ENCODE measurements around the gene BCL3.

Gene BCL3

DNA sequence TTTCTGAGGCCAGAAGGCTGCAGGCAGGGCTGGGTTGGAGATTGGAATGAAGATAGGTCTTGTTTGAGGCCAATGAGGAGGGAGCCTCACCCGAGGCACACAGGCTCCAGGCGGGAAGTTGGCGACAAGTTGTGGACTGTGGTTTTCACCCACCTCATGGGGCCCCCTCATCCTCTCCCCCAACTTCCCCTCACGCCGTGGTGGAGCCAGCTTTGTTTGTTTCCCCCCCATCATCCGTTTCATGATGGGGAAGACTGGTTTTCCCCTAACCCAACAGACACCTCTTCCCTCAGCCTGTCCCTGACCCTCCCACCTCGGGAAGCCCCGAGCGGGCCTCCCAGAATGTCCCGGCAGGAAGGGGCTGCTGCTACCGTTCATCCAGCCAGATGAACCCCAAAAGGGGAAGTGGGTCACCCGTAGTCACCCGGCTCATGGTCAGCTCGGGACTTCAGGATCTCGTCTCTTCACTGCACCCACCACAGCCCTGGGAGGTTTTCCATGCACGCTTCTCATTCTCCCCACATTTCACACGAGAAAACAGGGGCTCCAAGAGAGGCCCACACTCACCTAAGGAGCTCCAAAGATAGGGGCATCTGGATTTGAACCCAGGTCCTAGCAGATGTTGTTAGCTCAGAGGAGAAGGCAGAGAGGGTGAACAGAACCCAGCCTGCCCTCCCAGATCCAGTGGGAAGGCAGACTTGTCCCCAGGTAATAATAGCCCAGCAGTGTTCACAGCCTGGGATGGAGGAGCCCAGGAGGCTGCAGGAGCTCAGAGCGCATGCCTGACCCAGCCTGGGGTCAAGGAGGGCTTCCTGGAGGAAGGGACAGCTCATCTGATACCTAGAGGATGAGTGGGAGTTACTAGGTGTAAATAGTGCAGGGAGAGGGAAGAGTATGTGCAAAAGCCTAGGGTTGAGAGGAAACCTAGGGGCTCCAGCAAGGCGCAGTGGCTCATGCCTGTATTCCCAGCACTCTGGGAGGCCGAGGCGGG, 26.1 kb upstream of the BCL3 start:
- DNase-seq: no peak

DNA sequence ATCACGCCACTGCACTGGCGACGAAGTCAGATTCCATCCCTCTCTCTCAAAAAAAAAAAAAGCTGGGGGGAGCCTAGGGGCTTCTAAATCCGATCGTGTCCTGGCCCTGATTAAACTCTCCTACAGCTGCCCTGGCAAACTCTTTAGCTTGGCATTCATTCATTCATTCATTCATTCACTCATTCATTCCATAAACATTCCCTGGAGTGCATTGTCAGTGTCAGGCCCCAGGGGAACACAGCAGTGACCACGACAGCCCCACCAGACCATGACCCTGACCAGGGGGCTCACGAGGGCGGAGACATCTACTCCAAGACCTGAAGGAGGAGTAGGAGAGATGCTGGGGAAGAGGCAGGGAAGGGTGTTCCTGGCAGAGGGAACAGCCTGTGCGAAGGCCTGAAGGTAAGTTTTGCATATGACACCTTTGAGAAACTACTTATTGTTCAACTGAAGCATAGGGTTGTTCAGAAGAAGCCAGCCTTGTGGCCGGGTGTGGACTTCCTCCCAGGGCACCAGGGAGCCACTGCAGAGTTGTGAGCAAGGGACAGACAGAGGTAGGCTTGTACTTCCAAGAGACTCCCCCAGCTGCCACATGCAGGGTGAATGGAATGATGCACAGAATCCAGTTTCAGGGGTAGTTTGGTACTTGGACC, 25.1 kb upstream of the BCL3 start:
- no peak for DNase-seq

GRCh38 chr19:44723952-44724319, 24.6 kb upstream of the BCL3 start:
- peak; percentile 34 for DNase-seq

- DNase-seq: no peak
These were observed 23.3 kb upstream of the BCL3 start for GRCh38 chr19:44725251-44725650.

DNA sequence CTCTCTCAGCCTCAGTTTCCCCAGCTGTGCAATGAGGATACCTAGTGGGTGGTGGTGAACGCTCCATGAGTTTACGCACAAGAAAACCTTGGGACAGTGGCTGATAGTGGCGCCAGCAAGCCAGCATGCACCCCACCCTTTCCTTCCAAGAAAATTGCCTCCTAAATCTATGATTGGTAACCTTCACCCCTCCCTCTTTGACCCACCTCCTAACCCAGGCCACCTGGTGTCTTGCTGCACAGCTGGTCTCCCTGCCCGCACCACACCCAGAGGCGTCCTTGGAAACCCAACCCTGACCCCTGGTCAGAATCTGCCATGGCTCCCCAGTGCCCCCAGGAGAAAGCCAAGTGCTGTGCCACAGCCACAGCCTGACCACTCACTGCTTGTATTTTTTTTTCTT, 22.8 kb upstream of the BCL3 start:
- no peak for DNase-seq

DNA sequence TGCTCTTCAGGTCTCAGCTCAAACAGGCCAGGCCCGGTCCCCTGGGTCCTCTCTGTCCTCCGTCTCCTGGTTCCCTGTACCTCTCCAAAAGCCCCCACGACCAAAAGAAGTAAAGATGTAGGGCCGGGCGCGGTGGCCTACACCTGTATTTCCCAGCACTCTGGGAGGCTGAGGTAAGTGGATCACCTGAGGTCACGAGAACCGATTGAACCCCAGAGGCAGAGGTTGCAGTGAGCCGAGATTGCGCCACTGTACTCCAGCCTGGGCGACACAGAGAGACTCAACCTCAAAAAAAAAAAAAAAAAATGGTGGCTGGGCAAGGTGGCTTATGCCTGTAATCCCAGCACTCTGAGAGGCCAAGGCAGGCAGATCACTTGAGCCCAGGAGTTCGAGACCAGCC, 22.0 kb upstream of the BCL3 start:
- DNase-seq: no peak

DNA sequence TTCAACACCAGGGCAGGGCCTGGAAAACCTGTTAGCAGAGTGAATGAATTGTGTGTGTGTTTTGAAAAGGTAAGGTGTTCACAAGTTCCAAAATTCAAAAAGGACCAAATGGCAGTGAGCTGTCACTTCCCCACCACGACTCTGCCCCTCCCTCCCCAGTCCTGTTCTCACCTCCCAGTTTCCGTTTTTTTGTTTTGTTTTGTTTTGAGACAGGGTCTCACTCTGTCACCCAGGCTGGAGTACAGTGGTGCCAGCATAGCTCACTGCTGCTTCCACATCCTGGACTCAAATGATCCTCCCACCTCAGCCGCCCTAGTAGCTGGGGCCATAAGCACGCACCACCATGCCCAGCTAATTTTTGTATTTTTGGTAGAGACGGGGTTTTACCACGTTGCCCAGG, 20.3 kb upstream of the BCL3 start:
- DNase-seq: no peak

DNA sequence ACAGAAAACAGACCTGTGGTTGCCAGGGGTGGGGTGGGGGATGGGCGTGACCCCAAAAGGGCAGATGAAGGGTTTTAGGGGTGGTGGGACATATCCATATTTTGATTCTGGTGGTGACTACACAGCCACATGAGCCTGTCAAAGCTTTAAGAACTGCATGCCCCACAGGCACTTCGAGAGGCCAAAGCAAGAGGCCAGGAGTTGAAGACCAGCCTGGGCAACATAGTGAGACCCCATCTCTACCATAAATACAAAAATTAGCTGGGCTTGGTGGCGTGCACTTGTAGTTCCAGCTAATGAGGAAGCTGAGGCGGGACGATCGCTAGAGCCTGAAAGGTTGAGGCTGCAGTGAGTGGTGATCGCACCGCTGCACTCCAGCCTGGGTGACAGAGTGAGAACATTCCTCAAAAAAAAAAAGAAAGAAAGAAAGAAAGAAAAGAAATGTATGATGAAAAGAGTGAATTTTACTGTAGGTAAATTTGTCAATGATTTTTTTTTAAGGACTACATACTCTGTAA, 18.9 kb upstream of the BCL3 start:
- no peak for DNase-seq

DNA sequence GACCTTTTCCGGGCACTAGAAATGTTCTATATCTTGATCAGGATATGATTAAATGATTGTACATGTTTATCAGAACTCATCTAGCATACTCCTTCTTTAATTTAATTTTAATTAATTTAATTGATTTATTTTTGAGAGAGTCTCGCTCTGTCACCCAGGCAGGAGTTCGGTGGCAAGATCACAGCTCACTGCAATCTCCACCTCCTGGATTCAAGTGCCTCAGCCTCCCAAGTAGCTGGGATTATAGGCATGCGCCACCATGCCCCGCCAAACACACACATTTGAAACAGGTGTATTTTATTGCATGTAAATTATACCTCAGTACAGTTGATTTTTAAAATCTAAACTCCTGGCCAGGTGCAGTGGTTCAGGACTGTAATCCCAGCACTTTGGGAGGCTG, 17.4 kb upstream of the BCL3 start:
- DNase-seq: no peak

- DNase-seq: no peak
These were observed 16.9 kb upstream of the BCL3 start for GRCh38 chr19:44731622-44732021.

DNA sequence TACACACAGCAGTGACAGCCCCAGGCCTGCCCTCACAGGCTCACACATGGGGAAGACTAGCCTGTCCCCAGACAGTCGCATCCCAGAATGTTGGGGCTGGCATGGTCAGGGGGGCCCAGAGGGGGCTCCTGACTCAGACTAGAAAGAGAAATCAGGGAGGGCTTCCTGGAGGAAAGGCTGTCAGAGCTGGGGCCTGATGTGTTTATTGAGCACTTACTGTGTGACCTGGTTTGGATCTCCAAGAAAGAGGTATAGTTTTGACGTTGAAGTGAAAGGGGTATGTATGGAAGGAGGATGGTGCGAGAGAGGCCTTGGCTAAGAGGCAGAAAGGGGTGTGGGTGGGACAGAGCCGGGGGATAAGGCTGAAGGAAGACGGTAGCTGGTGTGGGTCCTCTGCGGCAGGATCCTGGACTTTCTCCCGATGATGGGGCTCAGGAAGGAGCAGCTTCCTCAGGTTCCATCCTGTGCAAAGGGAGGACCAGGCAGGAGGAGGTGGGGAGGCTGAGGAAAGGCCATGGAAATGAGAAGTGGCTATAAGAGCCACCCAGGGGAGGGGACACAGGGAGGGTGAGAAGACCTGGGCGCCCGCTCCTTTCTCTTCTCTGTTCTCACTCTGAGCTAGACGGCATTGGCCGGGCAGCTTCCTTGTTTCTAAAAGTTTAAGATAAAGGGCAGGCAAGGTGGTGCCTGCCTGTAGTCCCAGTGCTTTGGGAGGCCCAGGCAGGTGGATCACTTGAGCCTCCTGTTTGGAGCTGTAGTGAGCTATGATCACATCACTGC, 16.1 kb upstream of the BCL3 start:
- DNase-seq: no peak

- DNase-seq: no peak
These were observed 14.2 kb upstream of the BCL3 start for GRCh38 chr19:44734357-44734756.

GRCh38 chr19:44735011-44735410, 13.5 kb upstream of the BCL3 start:
- no peak for DNase-seq

DNA sequence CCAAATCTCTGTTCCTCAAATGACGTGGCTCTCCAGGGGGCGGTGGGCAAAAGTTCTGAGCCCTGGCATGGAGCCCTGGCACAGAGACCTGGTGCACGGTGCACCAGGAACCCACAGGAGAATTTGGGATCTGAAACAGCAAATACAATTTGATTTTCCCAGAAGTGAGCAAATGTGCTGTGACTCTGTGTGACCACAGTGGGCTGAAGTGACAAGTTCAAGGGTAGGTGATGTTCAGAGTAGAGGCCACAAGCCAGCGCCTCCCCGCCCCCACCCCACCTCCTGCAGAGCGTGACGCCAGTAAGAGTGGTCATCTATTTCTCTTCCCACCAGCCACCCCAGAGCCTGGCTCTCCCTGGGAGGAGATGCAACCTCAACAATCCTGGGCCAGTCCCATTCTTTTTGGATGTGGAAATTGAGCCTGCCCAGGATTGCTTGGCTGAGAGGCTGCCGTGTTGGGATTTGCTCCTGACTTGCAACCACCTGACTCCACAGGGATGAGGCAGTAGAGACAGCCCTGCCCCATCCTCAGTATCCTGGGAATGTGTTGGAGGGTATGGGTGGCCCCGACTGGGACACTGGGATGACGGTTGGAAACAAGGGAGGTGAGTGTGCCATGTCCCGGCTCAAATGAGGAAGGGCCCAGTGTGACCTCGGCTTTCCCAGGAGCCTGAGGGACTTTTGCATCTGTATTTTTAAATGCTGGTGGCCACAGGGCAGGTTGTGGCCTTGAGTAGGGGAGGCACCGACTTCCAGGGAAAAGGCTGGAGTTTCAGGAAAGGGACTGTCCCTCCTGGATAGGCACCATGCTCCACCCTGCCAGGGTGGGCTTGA, 11.1 kb upstream of the BCL3 start:
- DNase-seq: no peak

GRCh38 chr19:44738136-44738535, 10.4 kb upstream of the BCL3 start:
- DNase-seq: no peak

DNA sequence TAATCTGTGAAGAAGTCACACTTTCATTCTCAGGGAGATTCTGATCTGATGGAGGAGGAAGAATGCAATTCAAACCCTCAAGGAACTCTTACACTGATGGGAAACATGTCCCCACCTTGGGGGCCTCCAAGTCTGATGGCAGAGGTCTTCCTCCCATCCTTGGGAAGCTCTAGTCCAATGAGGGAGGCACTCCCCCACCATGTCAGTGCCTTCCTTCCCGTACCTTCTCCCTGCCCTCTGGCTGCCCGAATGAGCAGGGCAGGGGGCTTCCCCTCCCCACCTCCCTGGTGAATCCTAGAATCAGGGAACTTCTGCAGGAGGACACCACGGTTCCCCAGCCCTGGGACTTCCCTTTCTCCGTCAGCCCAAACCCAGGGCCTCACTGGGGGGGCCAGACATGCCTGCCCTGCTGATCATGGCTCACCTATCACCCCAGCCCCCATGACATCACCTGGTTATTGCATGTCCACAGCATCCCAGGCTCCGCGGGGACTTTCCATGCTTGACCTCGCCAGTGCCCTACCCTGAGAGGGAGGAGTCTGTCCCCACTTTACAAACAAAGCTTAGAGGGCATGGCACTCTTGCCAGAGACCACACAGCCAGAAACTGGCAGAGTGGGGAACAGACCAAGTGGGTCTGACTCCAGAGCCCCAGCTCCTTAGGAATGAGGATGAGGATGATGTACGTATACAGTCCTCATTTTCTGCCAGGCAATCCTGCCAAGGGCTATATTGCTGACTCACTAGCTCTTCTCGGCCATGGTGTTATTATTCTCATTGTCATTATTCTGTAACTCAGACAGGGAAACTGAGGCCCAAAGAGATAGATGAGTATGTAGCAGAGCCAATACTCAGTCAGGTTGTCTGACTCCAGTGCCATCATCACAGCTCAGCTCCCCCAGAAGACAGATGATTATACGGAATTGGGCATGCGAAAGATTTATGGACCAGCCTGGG, 9.6 kb upstream of the BCL3 start:
- no peak for DNase-seq

GRCh38 chr19:44740351-44740824, 8.1 kb upstream of the BCL3 start:
- no peak for DNase-seq

GRCh38 chr19:44741258-44741731, 7.2 kb upstream of the BCL3 start:
- no peak for DNase-seq

DNA sequence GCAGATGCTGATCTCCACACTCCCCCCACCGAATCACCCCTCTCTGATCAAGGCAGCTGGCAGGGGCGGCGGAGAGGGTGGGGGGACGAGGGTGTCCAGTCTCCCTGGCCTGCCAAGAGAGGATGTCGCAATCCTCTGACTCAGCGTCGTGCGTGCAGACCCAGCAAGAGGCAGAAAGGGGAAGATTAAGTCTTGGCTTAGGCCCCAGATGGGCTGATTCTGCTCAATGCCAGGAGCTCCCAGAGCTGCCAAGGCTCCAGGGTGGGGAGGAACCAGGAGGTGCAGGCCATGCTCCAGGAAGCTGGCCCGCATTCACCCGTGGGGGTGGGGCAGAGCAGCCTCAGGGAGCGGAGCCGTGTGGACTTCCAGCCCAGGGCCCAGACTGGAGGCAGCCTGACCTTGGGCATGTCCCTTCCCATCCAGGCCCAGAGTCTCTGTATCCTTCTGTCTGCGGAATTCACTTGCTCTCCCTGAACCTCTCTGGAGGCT, 6.6 kb upstream of the BCL3 start:
- no peak for DNase-seq

GRCh38 chr19:44742330-44743061, 6.0 kb upstream of the BCL3 start:
- no peak for DNase-seq
